Measurements from ENCODE around the gene FOXE3. TPM values are rescaled to one million over a fixed set of nuclear protein-coding genes. Genes with fewer than 3 reads are reported as not detected.

The FOXE3 gene
- total RNA-seq, 1 donor from 2014 or later = 0.35 TPM

DNA sequence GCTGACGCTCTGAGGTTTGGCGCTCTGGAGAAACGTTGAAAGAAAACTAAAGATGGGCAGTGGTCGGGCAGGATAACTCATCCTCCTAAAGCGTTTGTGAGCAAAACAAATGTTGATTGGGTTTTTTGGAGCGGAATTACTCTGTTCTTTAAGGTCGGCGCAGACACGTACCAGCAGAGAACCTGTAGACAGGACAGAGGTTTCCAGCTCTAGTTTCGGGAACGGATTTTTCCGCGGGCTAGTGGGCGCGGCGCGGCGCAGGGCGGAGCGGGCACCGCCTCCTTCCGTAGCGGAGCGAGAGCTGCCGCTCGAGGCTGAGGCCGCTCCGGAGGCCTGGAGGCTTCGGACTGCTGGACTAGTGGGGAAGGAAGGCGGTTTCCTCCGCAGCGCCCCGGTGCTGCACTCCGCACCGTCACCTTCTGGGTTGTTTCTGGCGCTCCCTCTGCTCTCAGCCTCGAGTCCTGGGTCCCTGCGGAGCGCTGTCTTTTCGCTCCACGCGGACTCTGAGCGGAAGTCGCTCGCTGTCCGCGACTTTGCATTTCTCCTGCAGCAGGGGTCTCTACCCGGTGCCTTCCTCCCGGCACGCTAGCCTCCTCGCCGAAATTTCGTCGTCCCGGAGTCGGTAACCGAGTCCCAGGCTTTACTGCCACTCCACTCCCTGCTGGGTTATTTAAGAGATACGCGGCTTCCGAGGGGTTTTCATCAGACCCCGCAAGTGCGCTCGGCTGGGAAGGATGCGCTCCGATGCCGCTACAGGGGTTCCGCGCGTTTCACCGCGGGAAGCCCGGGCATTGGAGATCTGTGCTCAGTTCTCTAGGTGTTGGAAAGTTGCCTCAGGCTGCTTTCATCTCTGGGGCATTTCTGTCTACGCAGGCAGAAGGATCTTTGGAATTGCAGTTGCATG is 28.7 kb downstream of the FOXE3 start:
- no peak overlapping the region for H3K27ac Mint-ChIP-seq (ENCODE audit: unreplicated experiment)
- H3K4me1 Mint-ChIP-seq = peaks cover 24% of the 10 kb centered on the region
- no peaks in the 10 kb centered on the region for H3K9me3 Mint-ChIP-seq
- no peak overlapping the region for H3K4me3 Mint-ChIP-seq
- H3K27me3 Mint-ChIP-seq (ENCODE audit: low read depth) = no peaks in the 10 kb centered on the region
- peaks cover 8% of the 10 kb centered on the region for H3K36me3 Mint-ChIP-seq (ENCODE audit: low read depth)
- no peak for DNase-seq (ENCODE audit: low read depth, low spot score)
- TF ChIP-seq, protein P1, sequence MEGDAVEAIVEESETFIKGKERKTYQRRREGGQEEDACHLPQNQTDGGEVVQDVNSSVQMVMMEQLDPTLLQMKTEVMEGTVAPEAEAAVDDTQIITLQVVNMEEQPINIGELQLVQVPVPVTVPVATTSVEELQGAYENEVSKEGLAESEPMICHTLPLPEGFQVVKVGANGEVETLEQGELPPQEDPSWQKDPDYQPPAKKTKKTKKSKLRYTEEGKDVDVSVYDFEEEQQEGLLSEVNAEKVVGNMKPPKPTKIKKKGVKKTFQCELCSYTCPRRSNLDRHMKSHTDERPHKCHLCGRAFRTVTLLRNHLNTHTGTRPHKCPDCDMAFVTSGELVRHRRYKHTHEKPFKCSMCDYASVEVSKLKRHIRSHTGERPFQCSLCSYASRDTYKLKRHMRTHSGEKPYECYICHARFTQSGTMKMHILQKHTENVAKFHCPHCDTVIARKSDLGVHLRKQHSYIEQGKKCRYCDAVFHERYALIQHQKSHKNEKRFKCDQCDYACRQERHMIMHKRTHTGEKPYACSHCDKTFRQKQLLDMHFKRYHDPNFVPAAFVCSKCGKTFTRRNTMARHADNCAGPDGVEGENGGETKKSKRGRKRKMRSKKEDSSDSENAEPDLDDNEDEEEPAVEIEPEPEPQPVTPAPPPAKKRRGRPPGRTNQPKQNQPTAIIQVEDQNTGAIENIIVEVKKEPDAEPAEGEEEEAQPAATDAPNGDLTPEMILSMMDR (conservative IDR thresholded peaks at IDR 0.05) = no peak

DNA sequence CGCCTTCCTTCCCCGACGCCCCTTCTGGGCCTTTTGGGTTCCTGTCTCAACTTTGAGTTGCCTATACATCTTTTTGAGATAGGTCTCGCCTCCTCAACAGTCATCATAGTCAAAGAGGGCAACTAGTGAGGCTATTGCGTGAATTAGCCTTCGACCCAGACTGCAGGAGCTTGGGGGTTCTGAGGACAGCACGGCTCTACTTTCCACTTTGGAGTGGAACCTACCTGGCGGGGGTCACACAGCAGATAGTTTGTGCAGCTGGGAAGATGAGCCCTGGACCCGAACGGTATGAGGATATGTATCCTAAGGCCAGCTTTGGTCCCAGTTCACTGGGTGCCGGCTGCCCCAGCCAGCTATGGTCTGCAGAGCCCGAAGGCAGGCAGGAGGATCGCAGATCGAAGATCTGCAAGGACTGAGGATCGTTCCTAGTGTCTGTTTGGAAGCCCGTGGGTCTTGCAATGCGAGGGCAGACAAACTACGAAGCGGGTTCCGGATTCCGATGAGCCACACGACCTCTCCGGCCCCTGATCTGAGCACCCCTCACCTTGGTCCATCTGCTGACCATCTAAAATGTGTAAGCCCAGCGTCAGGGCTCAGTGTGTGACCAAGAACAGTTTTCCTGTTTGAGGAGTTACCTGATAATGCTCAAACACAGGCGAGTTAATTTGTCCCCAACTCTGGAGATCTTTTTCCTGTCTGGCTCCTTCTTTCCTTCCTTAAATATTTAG is 29.9 kb downstream of the FOXE3 start:
- TF ChIP-seq, protein P1 (conservative IDR thresholded peaks at IDR 0.05) = no peak
- Mint-ChIP-seq H3K27ac (ENCODE audit: unreplicated experiment) (no peak overlapping the region), H3K4me3 (peak overlapping the region; percentile 18), H3K4me1 (peaks cover 28% of the 10 kb centered on the region), H3K9me3 (no peaks in the 10 kb centered on the region), H3K27me3 (ENCODE audit: low read depth) (no peaks in the 10 kb centered on the region), H3K36me3 (ENCODE audit: low read depth) (peaks cover 10% of the 10 kb centered on the region)
- DNase-seq (ENCODE audit: low read depth, low spot score) = no peak

DNA sequence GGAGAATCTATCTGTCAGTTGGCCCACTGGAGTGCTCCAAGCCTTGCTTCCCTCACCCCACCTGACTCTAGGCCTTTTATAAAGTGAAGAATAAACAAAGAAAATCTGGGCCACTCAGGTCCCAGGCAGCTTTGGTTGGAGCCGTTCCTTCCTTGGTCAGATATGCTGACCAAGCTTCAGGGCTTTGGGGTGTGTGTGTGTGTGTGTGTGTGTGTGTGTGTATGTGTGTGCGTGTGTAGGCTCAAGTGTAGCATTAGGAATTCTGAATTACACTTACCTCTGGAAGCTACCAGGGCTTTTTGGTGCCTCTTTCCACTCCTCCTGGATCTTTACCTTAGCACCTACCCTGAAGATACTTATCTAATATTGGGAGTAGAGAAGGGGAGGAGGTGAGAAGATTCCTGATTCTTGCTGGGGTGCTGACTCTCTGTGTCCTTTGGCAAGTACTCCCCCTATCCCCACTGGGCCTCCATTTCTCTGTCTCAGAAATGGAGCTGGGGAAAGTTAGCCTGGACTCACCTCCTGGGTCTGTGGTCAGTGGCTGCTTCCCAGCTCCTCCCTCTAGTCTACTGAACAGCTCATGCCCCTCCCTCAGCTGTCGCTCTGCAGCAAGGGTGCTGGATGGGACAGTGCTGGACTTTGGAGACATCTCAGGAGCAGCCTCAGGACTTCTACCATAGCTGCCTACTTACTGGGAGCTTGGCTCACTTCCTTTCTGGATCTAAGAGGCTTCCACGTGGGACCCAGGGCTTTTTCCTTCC is 32.6 kb downstream of the FOXE3 start:
- Mint-ChIP-seq H3K4me1 (peaks cover 34% of the 10 kb centered on the region), H3K4me3 (peak overlapping the region; percentile 63), H3K9me3 (no peaks in the 10 kb centered on the region), H3K27ac (ENCODE audit: unreplicated experiment) (no peak overlapping the region), H3K27me3 (ENCODE audit: low read depth) (no peaks in the 10 kb centered on the region), H3K36me3 (ENCODE audit: low read depth) (peaks cover 10% of the 10 kb centered on the region)
- no peak for DNase-seq (ENCODE audit: low read depth, low spot score)
- TF ChIP-seq, protein P1 (conservative IDR thresholded peaks at IDR 0.05) = no peak

DNA sequence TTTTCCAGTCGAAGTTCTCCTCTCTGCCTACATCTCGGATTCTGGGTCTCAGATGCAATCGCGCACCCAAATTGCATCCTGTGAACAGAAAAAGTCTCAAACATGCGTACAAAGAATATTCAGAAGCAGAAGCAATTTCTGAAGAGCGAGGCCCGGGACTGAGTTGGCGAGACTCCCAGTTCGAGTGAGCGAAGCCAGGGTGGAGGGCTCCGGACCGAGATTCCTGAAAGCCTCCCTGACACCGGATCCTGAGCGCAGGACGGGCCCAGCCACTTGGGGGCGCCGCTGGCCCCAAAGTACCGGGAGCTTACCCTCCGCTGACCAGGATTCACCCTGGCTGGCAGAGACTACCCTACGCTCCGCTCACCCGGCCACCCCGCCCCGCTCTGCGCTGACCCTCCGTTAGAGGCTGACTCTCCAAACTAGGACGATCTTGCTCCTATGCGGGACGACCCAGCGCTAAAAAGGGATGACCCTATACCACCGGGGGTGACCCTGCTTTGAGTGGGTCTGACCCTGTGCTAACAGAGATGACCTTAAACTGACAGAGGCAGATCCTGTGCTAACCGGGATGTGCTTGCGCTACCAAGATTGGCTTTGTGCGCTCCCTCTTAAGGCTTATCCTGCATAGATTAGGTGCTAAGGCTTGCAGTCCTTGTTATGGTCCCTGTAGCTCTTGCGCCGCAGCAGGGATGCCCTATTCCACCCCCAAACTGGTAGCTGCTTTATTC is 33.9 kb downstream of the FOXE3 start:
- TF ChIP-seq, protein P1 (conservative IDR thresholded peaks at IDR 0.05) = peak; percentile 55
- H3K27ac Mint-ChIP-seq (ENCODE audit: unreplicated experiment) = no peak overlapping the region
- H3K4me3 Mint-ChIP-seq = peak overlapping the region; percentile 25
- H3K4me1 Mint-ChIP-seq = peaks cover 33% of the 10 kb centered on the region
- peaks cover 5% of the 10 kb centered on the region for H3K36me3 Mint-ChIP-seq (ENCODE audit: low read depth)
- DNase-seq (ENCODE audit: low read depth, low spot score) = no peak
- H3K9me3 Mint-ChIP-seq = no peaks in the 10 kb centered on the region
- H3K27me3 Mint-ChIP-seq (ENCODE audit: low read depth) = peaks cover 7% of the 10 kb centered on the region

DNA sequence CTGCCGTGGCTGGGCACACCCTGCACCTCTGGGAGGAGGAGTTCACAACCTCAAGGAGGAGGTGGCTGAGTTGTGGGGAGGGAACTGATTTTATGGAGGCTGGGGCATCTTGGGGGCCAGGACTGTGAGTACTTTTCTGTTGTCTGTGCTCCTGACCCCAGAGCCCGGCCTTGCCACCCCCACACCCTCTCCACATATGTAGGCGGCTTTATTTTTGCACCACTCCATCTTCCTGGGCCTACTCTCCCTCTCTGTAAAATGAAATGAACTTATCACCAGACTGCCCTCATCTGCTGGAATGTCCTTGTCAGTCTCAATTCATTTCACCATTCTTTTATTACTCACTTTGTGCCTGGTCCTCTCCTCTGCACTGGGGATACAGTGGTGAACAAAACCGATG is 34.5 kb downstream of the FOXE3 start:
- H3K27me3 Mint-ChIP-seq (ENCODE audit: low read depth) = peaks cover 12% of the 10 kb centered on the region
- no peaks in the 10 kb centered on the region for H3K9me3 Mint-ChIP-seq
- H3K27ac Mint-ChIP-seq (ENCODE audit: unreplicated experiment) = no peak overlapping the region
- peaks cover 5% of the 10 kb centered on the region for H3K36me3 Mint-ChIP-seq (ENCODE audit: low read depth)
- TF ChIP-seq, protein P1 (conservative IDR thresholded peaks at IDR 0.05) = no peak
- DNase-seq (ENCODE audit: low read depth, low spot score) = no peak
- H3K4me3 Mint-ChIP-seq = peak overlapping the region; percentile 66
- peaks cover 28% of the 10 kb centered on the region for H3K4me1 Mint-ChIP-seq
